Spleen (tissue), 11 donors: Measurements from ENCODE around the gene TEX101. TPM values are rescaled to one million over a fixed set of nuclear protein-coding genes. Genes with fewer than 3 reads are reported as not detected.
A peak's percentile ranks its signal among the peaks of the same experiment; 100 is the strongest.
"Not testable (repeated sequence)": the region's sequence is repeated elsewhere in the genome, so short reads cannot be mapped to it uniquely, and the experiment has no call there.

Experiments used
- DNase-seq: peaks from one replicate; pipeline ENCODE4 v3.0.0-alpha.2; 2020
- H3K27ac ChIP-seq, 8 donors: fragments of 200-600 bp; sonication (generic) in 7 of 8; 1 replicate in 4 of 8; 2 replicates in 4 of 8; pipeline versions ENCODE4 v1.5.0 to v1.8.0; 2016 to 2021; ENCODE audit warnings: inconsistent platforms in 4 of 8, mild to moderate bottlenecking in 4 of 8, moderate library complexity in 1 of 8
- H3K27me3 ChIP-seq, 7 donors: fragments of 200-600 bp; sonication (generic) in 6 of 7; replicated peaks in 1 of 7; 1 replicate in 4 of 7; 2 replicates in 3 of 7; pipeline versions ENCODE4 v1.5.0 to v1.8.0; 2016 to 2021; ENCODE audit warnings: inconsistent platforms in 3 of 7, mild to moderate bottlenecking in 1 of 7
- H3K36me3 ChIP-seq, 6 donors: fragments of 200-600 bp; sonication (generic) in 5 of 6; 1 replicate in 4 of 6; 2 replicates in 2 of 6; pipeline versions ENCODE4 v1.5.0 to v1.8.0; 2016 to 2021; ENCODE audit warnings: inconsistent platforms in 2 of 6
- H3K4me1 ChIP-seq, 6 donors: fragments of 200-600 bp; sonication (generic) in 5 of 6; 1 replicate in 3 of 6; 2 replicates in 3 of 6; pipeline versions ENCODE4 v1.5.0 to v1.8.0; 2016 to 2021; ENCODE audit warnings: inconsistent platforms in 3 of 6
- H3K4me3 ChIP-seq, 8 donors: fragments of 200-600 bp; sonication (generic) in 7 of 8; 1 replicate in 4 of 8; 2 replicates in 4 of 8; pipeline versions ENCODE4 v1.5.0 to v1.8.0; 2016 to 2021; ENCODE audit warnings: inconsistent platforms in 4 of 8, mild to moderate bottlenecking in 4 of 8, moderate library complexity in 2 of 8
- H3K9me3 ChIP-seq, 8 donors: fragments of 200-600 bp; sonication (generic) in 7 of 8; 1 replicate in 4 of 8; 2 replicates in 4 of 8; pipeline versions ENCODE4 v1.5.0 to v1.8.0; 2016 to 2021; ENCODE audit warnings: inconsistent platforms in 4 of 8
- POLR2A ChIP-seq, 3 donors: fragments of 450-650 bp; IDR thresholded peaks; one replicate each; pipeline ENCODE4 v1.5.1; 2017; ENCODE audit warnings: antibody characterized with exemption in 3 of 3, mild to moderate bottlenecking in 1 of 3
- POLR2AphosphoS5 ChIP-seq, 3 donors: sonication (generic); formaldehyde crosslinking; IDR thresholded peaks; one replicate each; pipeline ENCODE4 v1.5.1; 2017; ENCODE audit warnings: antibody characterized with exemption in 3 of 3
- WGBS, 5 donors: extraction: QIAGEN DNeasy Blood & Tissue Kit in 3 of 5; methylation state at CpG; one replicate each; pipeline versions ENCODE4 v1.1.5 to v1.1.7; 2013 to 2018; 5-methylcytosine and 5-hydroxymethylcytosine counted together
- intact Hi-C: fragments of 100-400 bp; cut with DNase I; formaldehyde crosslinking; loops from one replicate; pipeline ENCODE4 v1.15.0; 2023; ENCODE audit warnings: low total_unique reads
- polyA plus RNA-seq, 3 donors: library from polyadenylated mRNA; stranded (reverse); fragments of 200-250 nt; gene quantifications; one replicate each; pipeline ENCODE4 v1.2.1, GENCODE V29; 2013
- total RNA-seq, 7 donors: library from RNA; depleted of rRNA in 3 of 7; stranded (reverse); fragments of >200 nt in 3 of 7; fragmentation: NEBNext Ultra II Directional in 4 of 7; extraction: Animal tissue kit (Norgen Biotek cat#: 25700) in 4 of 7; gene quantifications; one replicate each; pipeline versions ENCODE4 v1.1.0 to v1.2.1, GENCODE V29; 2016 to 2021
- TF ChIP-seq, protein P1 (sequence below), 11 experiments: fragments of 200-600 bp in 7 of 11; fragments of 450-650 bp in 4 of 11; sonication (generic) in 4 of 11; IDR thresholded peaks in 8 of 11; conservative IDR thresholded peaks in 3 of 11; 1 replicate in 7 of 11; 2 replicates in 4 of 11; pipeline versions ENCODE4 v1.4.0 to v1.8.0; 2016 to 2021; ENCODE audit warnings: antibody characterized with exemption in 11 of 11, inconsistent platforms in 4 of 11, mild to moderate bottlenecking in 1 of 11
- donor health status: healthy with polysubstance abuse.
- donor health status: DM: no; HTN: no; CAD: no; lungs with moderate emphysema.
- donor health status: DM: no; HTN: no; CAD: no.
- donor health status: Bipolar disorder and iron deficiency.
- donor health status: healthy.
- donor health status: DM: no; HTN: no; CAD: no.
- donor health status: DM: yes; HTN: yes; CAD: no.

TEX101 gene
- total and polyA plus RNA-seq, 10 donors = not detected

DNA sequence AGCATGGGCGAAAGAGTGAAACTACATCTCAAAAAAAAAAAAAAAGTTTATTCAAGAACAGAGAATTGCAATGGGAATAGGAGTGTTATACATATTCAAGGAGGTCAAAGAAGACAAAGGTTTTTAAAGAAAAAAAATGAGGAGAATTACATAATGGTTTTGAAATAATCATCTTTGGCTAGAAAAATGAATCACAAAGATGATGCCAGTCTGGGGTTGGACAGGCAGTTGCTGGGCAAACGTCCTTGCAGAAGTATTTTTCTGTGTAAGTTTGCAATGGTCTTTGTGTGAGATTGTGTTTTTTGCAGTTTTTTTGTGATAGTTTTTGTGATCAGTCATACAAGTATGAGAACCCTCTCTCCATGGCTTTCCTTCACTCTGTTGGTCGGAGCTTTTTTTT lies 27.0 kb downstream of the TEX101 start:
- WGBS, 5 donors = 47 to 84% (median 68%) methylated on average over 3 of the region's 3 CpGs
- H3K27ac ChIP-seq = no peak overlapping the region
- peaks cover 9 to 32% (median 21%) of the 10 kb centered on the region in 6 donors for H3K4me1 ChIP-seq
- H3K9me3 ChIP-seq = no peaks in the 10 kb centered on the region
- intact Hi-C loops = no loop called here
- no peaks in the 10 kb centered on the region for H3K36me3 ChIP-seq
- DNase-seq = no peak
- no peak overlapping the region for H3K4me3 ChIP-seq
- TF ChIP-seq, protein P1, sequence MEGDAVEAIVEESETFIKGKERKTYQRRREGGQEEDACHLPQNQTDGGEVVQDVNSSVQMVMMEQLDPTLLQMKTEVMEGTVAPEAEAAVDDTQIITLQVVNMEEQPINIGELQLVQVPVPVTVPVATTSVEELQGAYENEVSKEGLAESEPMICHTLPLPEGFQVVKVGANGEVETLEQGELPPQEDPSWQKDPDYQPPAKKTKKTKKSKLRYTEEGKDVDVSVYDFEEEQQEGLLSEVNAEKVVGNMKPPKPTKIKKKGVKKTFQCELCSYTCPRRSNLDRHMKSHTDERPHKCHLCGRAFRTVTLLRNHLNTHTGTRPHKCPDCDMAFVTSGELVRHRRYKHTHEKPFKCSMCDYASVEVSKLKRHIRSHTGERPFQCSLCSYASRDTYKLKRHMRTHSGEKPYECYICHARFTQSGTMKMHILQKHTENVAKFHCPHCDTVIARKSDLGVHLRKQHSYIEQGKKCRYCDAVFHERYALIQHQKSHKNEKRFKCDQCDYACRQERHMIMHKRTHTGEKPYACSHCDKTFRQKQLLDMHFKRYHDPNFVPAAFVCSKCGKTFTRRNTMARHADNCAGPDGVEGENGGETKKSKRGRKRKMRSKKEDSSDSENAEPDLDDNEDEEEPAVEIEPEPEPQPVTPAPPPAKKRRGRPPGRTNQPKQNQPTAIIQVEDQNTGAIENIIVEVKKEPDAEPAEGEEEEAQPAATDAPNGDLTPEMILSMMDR (IDR thresholded peaks at IDR 0.05 in 8 of 11, conservative IDR thresholded peaks at IDR 0.05 in 3 of 11) = no peak
- TF ChIP-seq POLR2A (IDR thresholded peaks at IDR 0.05) (no peak), POLR2AphosphoS5 (IDR thresholded peaks at IDR 0.05) (no peak)
- no peaks in the 10 kb centered on the region for H3K27me3 ChIP-seq

DNA sequence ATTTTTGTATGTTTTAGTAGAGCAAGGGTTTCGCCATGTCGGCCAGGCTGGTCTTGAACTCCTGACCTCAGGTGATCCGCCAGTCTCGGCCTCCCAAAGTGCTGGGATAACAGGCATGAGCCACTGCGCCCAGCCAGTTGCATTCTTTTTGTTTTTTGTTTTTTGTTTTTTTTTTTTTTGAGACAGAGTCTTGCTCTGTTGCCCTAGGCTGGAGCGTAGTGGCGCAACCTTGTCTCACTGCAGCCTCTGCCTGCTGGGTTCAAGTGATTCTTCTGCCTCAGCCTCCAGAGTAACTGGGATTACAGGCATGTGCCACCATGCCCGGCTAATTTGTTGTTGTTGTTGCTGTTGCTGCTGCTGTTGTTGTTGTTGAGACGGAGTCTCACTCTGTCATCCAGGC lies 29.4 kb downstream of the TEX101 start:
- H3K27me3 ChIP-seq, H3K27ac ChIP-seq, H3K4me3 ChIP-seq, intact Hi-C loops, DNase-seq, H3K36me3 ChIP-seq, H3K9me3 ChIP-seq: not testable (repeated sequence)
- H3K4me1 ChIP-seq = peaks cover 0 to 23% (median 10%) of the 10 kb centered on the region in 6 donors
- 87 to 98% (median 96%) methylated on average over 9 of the region's 9 CpGs for WGBS, 5 donors

DNA sequence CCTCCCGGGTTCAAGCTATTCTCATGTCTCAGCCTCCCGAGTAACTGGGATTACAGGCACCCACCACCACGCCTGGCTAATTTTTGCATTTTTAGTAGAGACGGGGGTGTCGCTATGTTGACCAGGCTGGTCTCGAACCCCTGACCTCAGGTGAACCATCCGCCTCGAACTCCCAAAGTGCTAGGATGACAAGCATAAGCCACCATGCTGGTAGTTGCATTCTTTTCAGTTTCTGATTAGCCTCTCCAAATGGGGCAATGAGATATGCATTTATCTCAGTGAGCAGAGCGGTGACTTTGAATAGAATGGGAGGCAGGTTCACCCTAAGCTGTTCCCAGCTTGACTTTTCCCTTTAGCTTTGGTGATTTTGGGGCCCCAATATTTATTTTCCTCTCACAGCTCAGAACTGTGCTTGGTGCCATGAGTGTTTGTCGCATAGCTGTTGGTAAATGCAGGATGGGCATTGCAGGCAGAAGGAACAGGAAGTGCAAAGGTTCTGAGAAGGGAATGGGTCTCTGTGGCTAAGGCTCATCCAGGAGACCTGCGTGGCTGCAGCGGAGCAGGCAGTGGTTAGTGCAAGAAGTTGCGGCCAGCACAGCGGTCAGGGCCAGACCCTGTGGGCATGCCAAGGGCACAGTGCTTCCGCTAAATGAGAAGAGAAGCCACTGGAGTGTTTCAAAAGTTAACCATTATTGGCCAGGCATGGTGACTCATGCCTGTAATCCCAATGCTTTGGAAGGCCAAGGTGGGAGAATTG lies 30.0 kb downstream of the TEX101 start:
- H3K9me3 ChIP-seq = no peaks in the 10 kb centered on the region
- H3K4me3 ChIP-seq = no peak overlapping the region
- no peaks in the 10 kb centered on the region for H3K27me3 ChIP-seq
- TF ChIP-seq, protein P1 (IDR thresholded peaks at IDR 0.05 in 8 of 11, conservative IDR thresholded peaks at IDR 0.05 in 3 of 11) = no peak
- TF ChIP-seq POLR2A (IDR thresholded peaks at IDR 0.05) = no peak
- no peak for TF ChIP-seq POLR2AphosphoS5 (IDR thresholded peaks at IDR 0.05)
- H3K27ac ChIP-seq = no peak overlapping the region
- H3K4me1 ChIP-seq = peaks cover 0 to 16% (median 7%) of the 10 kb centered on the region in 6 donors
- peak; percentile 24 for DNase-seq
- intact Hi-C loops = no loop called here
- no peaks in the 10 kb centered on the region for H3K36me3 ChIP-seq
- WGBS, 5 donors = 77 to 86% (median 85%) methylated on average over 15 of the region's 15 CpGs

DNA sequence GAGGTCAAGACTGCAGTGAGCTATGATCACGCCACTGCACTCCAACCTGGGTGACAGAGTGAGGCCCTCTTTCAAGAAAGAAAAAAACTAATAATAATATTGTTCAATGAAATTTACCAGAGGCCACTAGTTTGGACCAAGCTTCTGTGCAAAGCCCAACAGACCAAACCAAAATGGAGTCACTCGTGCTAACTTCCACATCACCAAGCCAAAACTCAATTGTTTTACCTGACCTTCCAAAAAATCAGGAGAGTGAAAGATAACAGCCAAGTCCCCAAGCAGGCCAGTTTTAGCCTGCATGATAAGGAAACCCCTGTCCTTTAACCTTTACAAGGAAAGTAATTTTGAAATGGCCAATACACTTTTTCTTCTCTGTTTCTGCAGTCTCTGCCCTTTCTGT lies 30.7 kb downstream of the TEX101 start:
- 92 to 96% (median 93%) methylated on average over 2 of the region's 2 CpGs for WGBS, 5 donors
- no peak overlapping the region for H3K4me3 ChIP-seq
- TF ChIP-seq POLR2A (IDR thresholded peaks at IDR 0.05) = no peak
- no peak for TF ChIP-seq POLR2AphosphoS5 (IDR thresholded peaks at IDR 0.05)
- TF ChIP-seq, protein P1 (IDR thresholded peaks at IDR 0.05 in 8 of 11, conservative IDR thresholded peaks at IDR 0.05 in 3 of 11) = no peak
- peaks cover 0 to 17% (median 7%) of the 10 kb centered on the region in 6 donors for H3K4me1 ChIP-seq
- no peaks in the 10 kb centered on the region for H3K36me3 ChIP-seq
- intact Hi-C loops = no loop called here
- H3K9me3 ChIP-seq = no peaks in the 10 kb centered on the region
- DNase-seq = no peak
- H3K27ac ChIP-seq = no peak overlapping the region
- no peaks in the 10 kb centered on the region for H3K27me3 ChIP-seq
